IMR-90 (cell line): Measurements from ENCODE around the gene MTCL1. TPM values are rescaled to one million over a fixed set of nuclear protein-coding genes. Genes with fewer than 3 reads are reported as not detected.
A peak's percentile ranks its signal among the peaks of the same experiment; 100 is the strongest.

Experiments used
- ATAC-seq: fragments of 200-7000 bp; cut with Tn5 transposase; 2 replicates; pipeline ENCODE4 v1.9.1; 2020; ENCODE audit warnings: low read depth, mild to moderate bottlenecking, moderate library complexity
- BruUV-seq: library from RNA; stranded (reverse); fragments of 400-500 nt; replicated peaks from 2 replicates; lab custom pipeline; 2021; lab: Mats Ljungman, UMichigan
- CTCF ChIA-PET: fragments of 300-600 bp; formaldehyde crosslinking; extraction: SDS; loops from one replicate; lab custom pipeline; 2021; ENCODE audit warnings: antibody characterized with exemption; lab: Yijun Ruan, JAX
- POLR2A ChIA-PET: fragments of 300-600 bp; sonication (Branson Sonifier 250); formaldehyde crosslinking; loops from one replicate; lab custom pipeline; 2022; ENCODE audit warnings: antibody characterized with exemption; ENCODE audit not compliant: unreplicated experiment; lab: Charles Lee
- DNase-seq: peaks from one replicate; pipeline ENCODE4 v3.0.0; 2013
- H2AFZ ChIP-seq: replicated peaks from 2 replicates; pipeline ENCODE3; 2013; ENCODE audit warnings: low read length, mild to moderate bottlenecking; ENCODE audit not compliant: poor library complexity
- H2AK5ac ChIP-seq: 2 replicates; pipeline ENCODE4 v1.6.1; 2013; ENCODE audit warnings: low read depth, low read length, inconsistent platforms
- H2AK9ac ChIP-seq: replicated peaks from 2 replicates; pipeline ENCODE3; 2013; ENCODE audit warnings: mild to moderate bottlenecking, low read depth, low read length, moderate library complexity; ENCODE audit not compliant: poor library complexity
- H2BK120ac ChIP-seq: 2 replicates; pipeline ENCODE4 v1.6.1; 2013; ENCODE audit warnings: low read depth, low read length, inconsistent platforms
- H2BK15ac ChIP-seq: 3 replicates; pipeline ENCODE4 v1.6.1; 2013; ENCODE audit warnings: low read depth, low read length, inconsistent platforms
- H2BK20ac ChIP-seq: 2 replicates; pipeline ENCODE4 v1.6.1; 2013; ENCODE audit warnings: low read depth, mild to moderate bottlenecking, inconsistent platforms, low read length, moderate library complexity
- H2BK5ac ChIP-seq: 2 replicates; pipeline ENCODE4 v1.6.1; 2013; ENCODE audit warnings: mild to moderate bottlenecking, low read depth, low read length, inconsistent platforms; ENCODE audit not compliant: poor library complexity, severe bottlenecking
- H3K14ac ChIP-seq: replicated peaks from 2 replicates; pipeline ENCODE4 v1.6.1; 2013; ENCODE audit warnings: low read depth, low read length, inconsistent platforms
- H3K18ac ChIP-seq: 2 replicates; pipeline ENCODE4 v1.6.1; 2013; ENCODE audit warnings: low read depth, low read length, control low read depth
- H3K23ac ChIP-seq: 2 replicates; pipeline ENCODE4 v1.6.1; 2013; ENCODE audit warnings: low read depth, low read length, inconsistent platforms
- H3K27ac ChIP-seq: 2 replicates; pipeline ENCODE4 v1.5.1; 2013; ENCODE audit warnings: mild to moderate bottlenecking, control low read depth, low read length; ENCODE audit not compliant: insufficient read depth
- H3K27me3 ChIP-seq: 2 replicates; pipeline ENCODE4 v1.6.1; 2013; ENCODE audit warnings: low read length; ENCODE audit not compliant: control insufficient read depth, insufficient read depth
- H3K36me3 ChIP-seq: 2 replicates; pipeline ENCODE4 v1.6.1; 2013; ENCODE audit warnings: low read length, mixed read lengths; ENCODE audit not compliant: control insufficient read depth, insufficient read depth
- H3K4ac ChIP-seq: 2 replicates; pipeline ENCODE4 v1.6.1; 2013; ENCODE audit warnings: low read depth, low read length, inconsistent platforms
- H3K4me1 ChIP-seq: 2 replicates; pipeline ENCODE4 v1.6.1; 2013; ENCODE audit warnings: low read length, mixed read lengths; ENCODE audit not compliant: control insufficient read depth, insufficient read depth
- H3K4me2 ChIP-seq: 2 replicates; pipeline ENCODE4 v1.6.1; 2013; ENCODE audit warnings: low read depth, mild to moderate bottlenecking, control low read depth, low read length, moderate library complexity
- H3K4me3 ChIP-seq: 2 replicates; pipeline ENCODE4 v1.5.1; 2013; ENCODE audit warnings: low read depth, mild to moderate bottlenecking, control low read depth, low read length, moderate library complexity; ENCODE audit not compliant: insufficient read depth
- H3K56ac ChIP-seq: 2 replicates; pipeline ENCODE4 v1.6.1; 2013; ENCODE audit warnings: low read length, inconsistent platforms; ENCODE audit not compliant: insufficient read depth; ENCODE audit errors: extremely low read depth
- H3K79me1 ChIP-seq, 2 experiments: 2 replicates each; pipeline ENCODE4 v1.6.1; 2013; ENCODE audit warnings: low read length in 2 of 2, inconsistent platforms in 1 of 2, low read depth in 1 of 2
- H3K9ac ChIP-seq: 2 replicates; pipeline ENCODE4 v1.6.1; 2013; ENCODE audit warnings: low read depth, low read length, control low read depth
- H3K9me1 ChIP-seq: 2 replicates; pipeline ENCODE4 v1.6.1; 2013; ENCODE audit warnings: low read length, inconsistent platforms; ENCODE audit not compliant: insufficient read depth
- H3K9me3 ChIP-seq: 2 replicates; pipeline ENCODE4 v1.6.1; 2013; ENCODE audit warnings: low read length; ENCODE audit not compliant: control insufficient read depth, insufficient read depth
- H4K20me1 ChIP-seq: 2 replicates; pipeline ENCODE4 v1.6.1; 2013; ENCODE audit warnings: low read length, inconsistent platforms; ENCODE audit not compliant: insufficient read depth
- H4K5ac ChIP-seq: 2 replicates; pipeline ENCODE4 v1.6.1; 2013; ENCODE audit warnings: mild to moderate bottlenecking, low read depth, low read length, control low read depth
- H4K8ac ChIP-seq, 2 experiments: 2 replicates each; pipeline ENCODE4 v1.6.1; 2013; ENCODE audit warnings: low read depth in 2 of 2, low read length in 2 of 2, control low read depth in 1 of 2, inconsistent platforms in 1 of 2
- H4K91ac ChIP-seq: 2 replicates; pipeline ENCODE4 v1.6.1; 2013; ENCODE audit warnings: low read depth, low read length, inconsistent platforms; ENCODE audit not compliant: insufficient read depth
- BHLHE40 ChIP-seq: fragments of 150-350 bp; IDR thresholded peaks from 2 replicates; pipeline ENCODE4 v1.6.1; 2016; ENCODE audit warnings: mild to moderate bottlenecking, low read depth, low read length
- CHD1 ChIP-seq: IDR thresholded peaks from 2 replicates; pipeline ENCODE4 v1.6.1; 2012; ENCODE audit warnings: low read depth, low read length, improper control_type of control experiment
- NFE2L2 ChIP-seq: fragments of 150-350 bp; IDR thresholded peaks from 2 replicates; pipeline ENCODE4 v1.6.1; 2016; ENCODE audit warnings: low read depth, mild to moderate bottlenecking, low read length
- RAD21 ChIP-seq: IDR thresholded peaks from 2 replicates; pipeline ENCODE4 v1.6.1; 2012; ENCODE audit warnings: low read length, improper control_type of control experiment
- RCOR1 ChIP-seq: IDR thresholded peaks from 2 replicates; pipeline ENCODE4 v1.6.1; 2012; ENCODE audit warnings: mild to moderate bottlenecking, low read length, improper control_type of control experiment; ENCODE audit not compliant: insufficient replicate concordance
- RFX5 ChIP-seq: IDR thresholded peaks from 2 replicates; pipeline ENCODE4 v1.8.0; 2012; ENCODE audit warnings: low read depth, mild to moderate bottlenecking, low read length, moderate library complexity
- SMC3 ChIP-seq: fragments of 150-350 bp; IDR thresholded peaks from 2 replicates; pipeline ENCODE4 v1.6.1; 2016; ENCODE audit warnings: low read depth, mild to moderate bottlenecking, antibody characterized with exemption, low read length, moderate library complexity
- WGBS, 2 experiments: methylation state at CpG; one replicate each; pipeline versions ENCODE4 v1.1.5 to v1.1.7; 2013; ENCODE audit warnings: missing lambda C conversion rate in 2 of 2; ENCODE audit not compliant: insufficient read length in 1 of 2; ENCODE audit errors: extremely low coverage in 2 of 2; 5-methylcytosine and 5-hydroxymethylcytosine counted together
- dilution Hi-C: fragments of 300-500 bp; cut with HindIII; formaldehyde crosslinking; loops from one replicate; pipeline ENCODE4 v1.14.3; 2018; ENCODE audit warnings: low sequenced_read_pairs; ENCODE audit not compliant: unreplicated experiment
- in situ Hi-C: fragments of 300-500 bp; cut with MboI; formaldehyde crosslinking; loops from 3 replicates; pipeline ENCODE4 v1.14.3; 2019; ENCODE audit warnings: low sequenced_read_pairs, inconsistent platforms, mixed read lengths
- intact Hi-C: fragments of 100-400 bp; cut with micrococcal nuclease; formaldehyde crosslinking; loops from 2 replicates; pipeline ENCODE4 v1.10.0; 2022
- polyA plus RNA-seq, 3 experiments: library from polyadenylated mRNA; depleted of rRNA; stranded (reverse); fragments of >200 nt; gene quantifications; 2 replicates each; pipeline ENCODE4 v1.2.3, GENCODE V29; 2012; ENCODE audit warnings: low replicate concordance in 1 of 3
- total RNA-seq: library from RNA; depleted of rRNA; stranded (reverse); fragments of >200 nt; gene quantifications from 2 replicates; pipeline ENCODE4 v1.2.3, GENCODE V29; 2012
- TF ChIP-seq, protein P1 (sequence below): fragments of 150-350 bp; IDR thresholded peaks from 2 replicates; pipeline ENCODE4 v1.6.1; 2016; ENCODE audit warnings: low read depth, mild to moderate bottlenecking, low read length, moderate library complexity, borderline replicate concordance

MTCL1 gene
- total and polyA plus RNA-seq, 2 of the 4 experiments (the other 2 are of a cell fraction), result 29.0 to 45.3 TPM

DNA sequence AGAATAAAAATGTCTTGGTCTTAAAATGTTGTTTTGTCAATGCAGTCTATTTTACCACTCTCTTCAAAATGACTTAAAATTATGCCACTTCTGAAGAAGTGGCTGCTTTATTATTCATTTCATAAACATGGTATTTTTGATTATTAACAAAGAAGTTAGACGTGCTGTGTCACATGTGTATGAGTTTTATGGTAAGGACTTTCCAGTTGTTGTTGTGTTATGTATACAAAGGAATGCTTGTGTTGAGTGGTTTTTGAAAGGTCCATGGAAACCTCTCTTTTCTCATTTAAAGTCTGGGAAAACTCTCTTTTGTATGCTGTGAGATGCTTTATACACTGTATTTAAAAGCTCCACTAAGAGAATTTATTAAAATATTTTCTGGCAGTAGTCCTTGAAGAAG lies 116.2 kb downstream of the MTCL1 start:
- CTCF ChIA-PET, result no interaction called here
- no peak for ATAC-seq

More for the DNA sequence above, 116.2 kb downstream of the MTCL1 start:
- peaks cover 24% of the 10 kb centered on the region for H3K9me1 ChIP-seq
- peaks cover 74% of the 10 kb centered on the region for H3K36me3 ChIP-seq
- no peak overlapping the region for H3K4me2 ChIP-seq
- intact Hi-C loops, result no loop called here
- H2AFZ ChIP-seq, result no peak overlapping the region
- H4K91ac ChIP-seq, result no peak overlapping the region
- H3K27ac ChIP-seq, result no peak overlapping the region
- H3K4ac ChIP-seq, result no peak overlapping the region
- no peak overlapping the region for H2BK5ac ChIP-seq
- DNase-seq, result no peak
- BruUV-seq, result no TSS peak
- H3K23ac ChIP-seq, result no peak overlapping the region
- no peak overlapping the region for H2BK120ac ChIP-seq
- 0 out of 4 replicates have a peak overlapping the region, but pooled peaks of 1 of the 2 experiments have one; percentile 6 for H4K8ac ChIP-seq
- H2BK20ac ChIP-seq, result no peak overlapping the region
- no peak overlapping the region for H2BK15ac ChIP-seq
- no peaks in the 10 kb centered on the region for H3K27me3 ChIP-seq
- no peak overlapping the region for H2AK9ac ChIP-seq
- H2AK5ac ChIP-seq, result no peak overlapping the region
- H3K14ac ChIP-seq, result no peak overlapping the region
- H3K4me1 ChIP-seq, result peaks cover 9% of the 10 kb centered on the region
- no CpG with 5 or more reads among the region's 1 CpG for WGBS, 2 experiments
- no peaks in the 10 kb centered on the region for H4K20me1 ChIP-seq
- H3K9ac ChIP-seq, result no peak overlapping the region
- no peak overlapping the region for H4K5ac ChIP-seq
- dilution Hi-C loops, result no loop called here
- TF ChIP-seq RCOR1, result no peak
- TF ChIP-seq BHLHE40, result no peak
- TF ChIP-seq CHD1, result no peak
- no peak for TF ChIP-seq RAD21
- no peak for TF ChIP-seq SMC3
- no peak for TF ChIP-seq NFE2L2
- TF ChIP-seq RFX5, result no peak
- TF ChIP-seq, protein P1, sequence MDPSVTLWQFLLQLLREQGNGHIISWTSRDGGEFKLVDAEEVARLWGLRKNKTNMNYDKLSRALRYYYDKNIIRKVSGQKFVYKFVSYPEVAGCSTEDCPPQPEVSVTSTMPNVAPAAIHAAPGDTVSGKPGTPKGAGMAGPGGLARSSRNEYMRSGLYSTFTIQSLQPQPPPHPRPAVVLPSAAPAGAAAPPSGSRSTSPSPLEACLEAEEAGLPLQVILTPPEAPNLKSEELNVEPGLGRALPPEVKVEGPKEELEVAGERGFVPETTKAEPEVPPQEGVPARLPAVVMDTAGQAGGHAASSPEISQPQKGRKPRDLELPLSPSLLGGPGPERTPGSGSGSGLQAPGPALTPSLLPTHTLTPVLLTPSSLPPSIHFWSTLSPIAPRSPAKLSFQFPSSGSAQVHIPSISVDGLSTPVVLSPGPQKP, result no peak
- POLR2A ChIA-PET, result no interaction called here
- no peak overlapping the region for H3K56ac ChIP-seq
- H3K9me3 ChIP-seq, result no peaks in the 10 kb centered on the region
- in situ Hi-C loops, result no loop called here
- no peak overlapping the region for H3K18ac ChIP-seq
- peaks cover 34 to 59% of the 10 kb centered on the region in 2 experiments for H3K79me1 ChIP-seq
- no peak overlapping the region for H3K4me3 ChIP-seq
